Measurements from ENCODE around the gene CHST12. TPM values are rescaled to one million over a fixed set of nuclear protein-coding genes. Genes with fewer than 3 reads are reported as not detected.

The CHST12 gene
- total and polyA plus RNA-seq, 4 experiments from 2014 or later: 11.6 to 30.7 (median 26.0) TPM

DNA sequence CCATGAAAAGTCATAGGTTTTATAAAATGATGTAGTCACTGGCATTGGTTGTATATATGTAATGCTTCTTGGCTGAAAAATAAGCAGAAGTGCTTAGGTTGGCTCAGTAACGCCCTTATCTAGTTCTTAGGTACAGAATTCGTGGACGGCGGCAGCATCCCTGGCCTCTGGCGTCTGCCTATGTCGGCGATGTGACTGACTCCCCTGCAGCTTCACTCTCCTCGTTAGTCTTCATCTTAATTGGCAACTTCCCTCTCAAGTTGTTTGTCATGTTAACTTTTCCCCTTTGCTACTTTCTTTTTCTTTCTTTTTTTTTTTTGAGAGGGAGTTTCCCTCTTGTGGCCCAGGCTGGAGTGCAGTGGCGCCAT is 18.5 kb downstream of the CHST12 start:
- intact Hi-C loops (cut with micrococcal nuclease): no loop called here
- no peaks in the 10 kb centered on the region for H3K36me3 ChIP-seq (ENCODE audit: insufficient read depth, low read length)
- DNase-seq: no peak
- H3K4me3 ChIP-seq (ENCODE audit: low read length in 2 of 2): no peak overlapping the region
- H3K9me3 ChIP-seq (ENCODE audit: control insufficient read depth in 1 of 2, low read length in 2 of 2): no peaks in the 10 kb centered on the region
- no peaks in the 10 kb centered on the region for H3K27me3 Mint-ChIP-seq
- H3K4me3 Mint-ChIP-seq: no peak overlapping the region
- H3K4me1 Mint-ChIP-seq: peaks cover 14 to 36% (median 28%) of the 10 kb centered on the region in 4 donors
- H3K36me3 Mint-ChIP-seq: peaks cover 3% of the 10 kb centered on the region in 2 donors
- H3K27me3 ChIP-seq (ENCODE audit: insufficient read depth, low read length): no peaks in the 10 kb centered on the region
- POLR2A ChIA-PET (ENCODE audit: partially characterized antibody): no interaction called here
- H3K4me1 ChIP-seq (ENCODE audit: insufficient read depth, low read length): peaks cover 17% of the 10 kb centered on the region
- CTCF ChIA-PET (ENCODE audit: partially characterized antibody): interaction anchor here (1.2 to 3.0 kb wide), 2 partner anchors 10 to 47 kb away, joined by 3 to 10 read pairs; no protein-coding TSS in a partner anchor
- H3K9me3 Mint-ChIP-seq: no peaks in the 10 kb centered on the region
- H3K27ac Mint-ChIP-seq: peak overlapping the region in 2 of 7 donors; percentile 16 to 91
- H3K27ac ChIP-seq (ENCODE audit: low read depth, low read length): no peak overlapping the region

DNA sequence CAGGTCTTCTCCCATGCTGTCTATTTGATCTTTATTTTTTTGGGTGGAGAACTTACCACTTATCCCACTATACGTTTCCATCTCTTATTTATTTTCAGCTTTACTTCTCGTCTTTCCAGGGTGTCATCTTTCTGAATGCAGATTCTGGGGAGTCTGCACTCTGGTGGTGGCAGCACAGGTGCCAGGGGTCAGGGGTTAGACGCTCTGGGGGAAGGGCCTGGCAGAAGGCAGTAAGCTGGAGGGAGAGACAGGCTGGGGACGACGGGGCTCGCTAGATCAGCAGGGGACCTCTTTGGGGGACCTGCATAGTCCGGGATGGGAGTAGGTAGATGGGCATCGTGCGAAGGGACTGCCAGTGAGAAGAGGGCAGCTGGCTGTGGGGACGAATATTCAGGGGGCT is 22.3 kb downstream of the CHST12 start:
- H3K36me3 Mint-ChIP-seq: peaks cover under 1 to 6% of the 10 kb centered on the region in 2 donors
- Histone ChIP-seq H3K36me3 (ENCODE audit: insufficient read depth, low read length) (no peaks in the 10 kb centered on the region), H3K9me3 (ENCODE audit: control insufficient read depth in 1 of 2, low read length in 2 of 2) (no peaks in the 10 kb centered on the region), H3K27me3 (ENCODE audit: insufficient read depth, low read length) (no peaks in the 10 kb centered on the region), H3K4me1 (ENCODE audit: insufficient read depth, low read length) (no peaks in the 10 kb centered on the region), H3K27ac (ENCODE audit: low read depth, low read length) (no peak overlapping the region), H3K4me3 (ENCODE audit: low read length in 2 of 2) (no peak overlapping the region)
- ChIA-PET POLR2A (ENCODE audit: partially characterized antibody) (no interaction called here), CTCF (ENCODE audit: partially characterized antibody) (interaction anchor here (0.6 to 0.7 kb wide), 2 partner anchors 13 to 379 kb away, joined by 3 read pairs; no protein-coding TSS in a partner anchor)
- no peaks in the 10 kb centered on the region for H3K27me3 Mint-ChIP-seq
- DNase-seq: no peak
- H3K4me1 Mint-ChIP-seq: peaks cover 4 to 25% (median 19%) of the 10 kb centered on the region in 4 donors
- peak overlapping the region in 2 of 7 donors; percentile 30 to 73 for H3K27ac Mint-ChIP-seq
- H3K9me3 Mint-ChIP-seq: peaks cover 0 to under 1% (median 0%) of the 10 kb centered on the region in 8 donors
- H3K4me3 Mint-ChIP-seq: no peak overlapping the region
- intact Hi-C loops (cut with micrococcal nuclease): no loop called here

DNA sequence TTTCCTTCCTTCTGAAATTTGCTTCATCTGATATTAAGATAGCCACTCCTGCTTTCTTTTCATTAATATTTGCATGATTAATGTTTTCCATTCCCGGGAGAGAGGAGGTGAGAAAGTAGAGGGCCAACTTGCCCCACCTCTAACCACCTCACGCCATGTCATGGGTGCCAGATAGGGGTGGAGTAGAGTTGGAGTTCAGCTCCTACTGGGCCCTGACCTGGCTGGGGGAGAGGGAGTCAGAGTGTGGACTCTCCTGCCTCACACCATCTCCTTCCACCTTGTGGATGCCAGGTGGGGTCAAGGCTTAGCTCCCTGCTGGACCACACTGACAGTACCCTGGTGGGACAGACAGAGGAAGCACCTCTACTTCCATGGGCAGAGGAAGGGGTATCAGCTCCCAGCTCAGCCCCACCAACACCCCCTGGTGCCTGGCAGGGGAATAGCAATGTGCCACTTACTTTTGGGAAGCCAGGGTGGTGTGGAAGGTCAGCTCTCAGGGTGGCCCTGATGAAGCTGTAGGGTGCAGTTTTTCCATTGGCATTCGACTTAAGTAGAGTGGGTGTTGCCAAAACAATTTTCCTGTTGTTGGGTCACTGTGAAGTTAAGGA is 28.0 kb downstream of the CHST12 start:
- peak in 4 of 5 donors; percentile 33 to 53 (median 42) for DNase-seq
- Mint-ChIP-seq H3K27me3 (no peaks in the 10 kb centered on the region), H3K4me1 (peaks cover 2 to 23% (median 18%) of the 10 kb centered on the region in 4 donors), H3K36me3 (peaks cover 31 to 34% of the 10 kb centered on the region in 2 donors), H3K4me3 (no peak overlapping the region), H3K27ac (peak overlapping the region in 2 of 7 donors; percentile 27 to 30), H3K9me3 (peaks cover 0 to 4% (median 0%) of the 10 kb centered on the region in 8 donors)
- H3K4me1 ChIP-seq (ENCODE audit: insufficient read depth, low read length): no peaks in the 10 kb centered on the region
- no peaks in the 10 kb centered on the region for H3K9me3 ChIP-seq (ENCODE audit: control insufficient read depth in 1 of 2, low read length in 2 of 2)
- no peaks in the 10 kb centered on the region for H3K27me3 ChIP-seq (ENCODE audit: insufficient read depth, low read length)
- peaks cover 7% of the 10 kb centered on the region for H3K36me3 ChIP-seq (ENCODE audit: insufficient read depth, low read length)
- no peak overlapping the region for H3K4me3 ChIP-seq (ENCODE audit: low read length in 2 of 2)
- H3K27ac ChIP-seq (ENCODE audit: low read depth, low read length): no peak overlapping the region
- intact Hi-C loops (cut with micrococcal nuclease): loop anchor here (2.0 kb wide), 1 partner anchor 27 kb away; no protein-coding TSS in a partner anchor
- ChIA-PET CTCF (ENCODE audit: partially characterized antibody) (interaction anchor here (0.8 to 3.6 kb wide), 18 partner anchors 8 to 852 kb away, joined by 3 to 24 read pairs (median 4); partner anchors contain the start of gene EIF3B), POLR2A (ENCODE audit: partially characterized antibody) (interaction anchor here (0.7 to 2.4 kb wide), 3 partner anchors 25 to 77 kb away, joined by 3 to 13 read pairs (median 3); partner anchors contain the start of genes CHST12 and EIF3B)

- no peak for DNase-seq
- Mint-ChIP-seq H3K9me3 (peaks cover 0 to 4% (median 0%) of the 10 kb centered on the region in 8 donors), H3K4me3 (no peak overlapping the region), H3K4me1 (peaks cover 2 to 22% (median 14%) of the 10 kb centered on the region in 4 donors), H3K27ac (no peak overlapping the region), H3K27me3 (no peaks in the 10 kb centered on the region), H3K36me3 (peaks cover 39 to 43% of the 10 kb centered on the region in 2 donors)
- Histone ChIP-seq H3K27ac (ENCODE audit: low read depth, low read length) (no peak overlapping the region), H3K4me1 (ENCODE audit: insufficient read depth, low read length) (no peaks in the 10 kb centered on the region), H3K9me3 (ENCODE audit: control insufficient read depth in 1 of 2, low read length in 2 of 2) (no peaks in the 10 kb centered on the region), H3K4me3 (ENCODE audit: low read length in 2 of 2) (no peak overlapping the region), H3K27me3 (ENCODE audit: insufficient read depth, low read length) (no peaks in the 10 kb centered on the region), H3K36me3 (ENCODE audit: insufficient read depth, low read length) (peaks cover 9% of the 10 kb centered on the region)
- CTCF ChIA-PET (ENCODE audit: partially characterized antibody): interaction anchor here (0.6 to 3.6 kb wide), 4 partner anchors 16 to 410 kb away, joined by 4 to 24 read pairs (median 10); no protein-coding TSS in a partner anchor
- intact Hi-C loops (cut with micrococcal nuclease): no loop called here
- POLR2A ChIA-PET (ENCODE audit: partially characterized antibody): no interaction called here
Measured at GRCh38 chr7:2432910-2433712, 29.7 kb downstream of the CHST12 start.

DNA sequence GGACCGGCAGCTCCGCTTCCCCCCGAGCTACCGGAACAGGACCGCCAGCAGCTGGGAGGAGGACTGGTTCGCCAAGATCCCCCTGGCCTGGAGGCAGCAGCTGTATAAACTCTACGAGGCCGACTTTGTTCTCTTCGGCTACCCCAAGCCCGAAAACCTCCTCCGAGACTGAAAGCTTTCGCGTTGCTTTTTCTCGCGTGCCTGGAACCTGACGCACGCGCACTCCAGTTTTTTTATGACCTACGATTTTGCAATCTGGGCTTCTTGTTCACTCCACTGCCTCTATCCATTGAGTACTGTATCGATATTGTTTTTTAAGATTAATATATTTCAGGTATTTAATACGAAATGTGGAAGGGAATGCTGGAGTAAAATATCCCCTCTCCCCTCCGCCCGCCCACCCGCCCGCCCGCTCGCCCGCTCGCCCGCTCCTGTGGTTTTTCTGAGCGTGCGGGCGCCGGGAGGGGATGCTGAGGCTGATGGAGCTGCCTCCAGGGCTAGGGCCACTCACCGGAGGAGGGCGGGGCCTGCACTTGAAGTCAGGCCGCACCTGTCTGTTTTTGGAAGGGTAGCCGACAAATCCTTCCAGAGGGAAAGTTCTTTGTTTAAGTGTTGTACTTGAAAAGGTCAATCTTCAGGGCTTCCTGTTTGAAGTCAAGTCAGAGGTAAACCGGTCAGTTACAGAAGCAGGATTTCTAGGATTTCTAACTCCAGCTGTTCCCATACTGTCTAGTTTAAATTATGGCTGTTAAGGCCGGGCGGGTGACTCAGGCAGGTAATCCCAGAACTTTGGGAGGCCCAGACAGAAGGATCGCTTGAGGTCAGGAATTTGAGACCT is 30.5 kb downstream of the CHST12 start:
- ChIA-PET CTCF (ENCODE audit: partially characterized antibody) (interaction anchor here (0.6 to 1.0 kb wide), 2 partner anchors 17 to 409 kb away, joined by 4 read pairs; no protein-coding TSS in a partner anchor), POLR2A (ENCODE audit: partially characterized antibody) (no interaction called here)
- no peak overlapping the region for H3K27ac ChIP-seq (ENCODE audit: low read depth, low read length)
- Mint-ChIP-seq H3K27me3 (no peaks in the 10 kb centered on the region), H3K4me1 (peaks cover 2 to 22% (median 12%) of the 10 kb centered on the region in 4 donors), H3K36me3 (peaks cover 44 to 46% of the 10 kb centered on the region in 2 donors), H3K9me3 (peaks cover 0 to 4% (median 0%) of the 10 kb centered on the region in 8 donors), H3K27ac (no peak overlapping the region), H3K4me3 (no peak overlapping the region)
- peaks cover 9% of the 10 kb centered on the region for H3K36me3 ChIP-seq (ENCODE audit: insufficient read depth, low read length)
- H3K9me3 ChIP-seq (ENCODE audit: control insufficient read depth in 1 of 2, low read length in 2 of 2): no peaks in the 10 kb centered on the region
- intact Hi-C loops (cut with micrococcal nuclease): no loop called here
- no peaks in the 10 kb centered on the region for H3K4me1 ChIP-seq (ENCODE audit: insufficient read depth, low read length)
- no peak overlapping the region for H3K4me3 ChIP-seq (ENCODE audit: low read length in 2 of 2)
- no peaks in the 10 kb centered on the region for H3K27me3 ChIP-seq (ENCODE audit: insufficient read depth, low read length)
- DNase-seq: no peak

- intact Hi-C loops (cut with micrococcal nuclease): no loop called here
- Histone ChIP-seq H3K4me3 (ENCODE audit: low read length in 2 of 2) (no peak overlapping the region), H3K4me1 (ENCODE audit: insufficient read depth, low read length) (no peaks in the 10 kb centered on the region), H3K27me3 (ENCODE audit: insufficient read depth, low read length) (no peaks in the 10 kb centered on the region), H3K36me3 (ENCODE audit: insufficient read depth, low read length) (peaks cover 9% of the 10 kb centered on the region), H3K9me3 (ENCODE audit: control insufficient read depth in 1 of 2, low read length in 2 of 2) (no peaks in the 10 kb centered on the region), H3K27ac (ENCODE audit: low read depth, low read length) (no peak overlapping the region)
- Mint-ChIP-seq H3K27me3 (no peaks in the 10 kb centered on the region), H3K27ac (no peak overlapping the region), H3K4me3 (no peak overlapping the region), H3K36me3 (peaks cover 45 to 47% of the 10 kb centered on the region in 2 donors), H3K9me3 (peaks cover 0 to 4% (median 0%) of the 10 kb centered on the region in 8 donors), H3K4me1 (peaks cover 2 to 16% (median 12%) of the 10 kb centered on the region in 4 donors)
- POLR2A ChIA-PET (ENCODE audit: partially characterized antibody): no interaction called here
- DNase-seq: no peak
- CTCF ChIA-PET (ENCODE audit: partially characterized antibody): no interaction called here
Measured at GRCh38 chr7:2435146-2435545, 31.7 kb downstream of the CHST12 start.
